D721Med (cell line): ENCODE results near the gene RASAL3.

Experiments used
- DNase-seq: peaks from one replicate; pipeline ENCODE4 v3.0.0; 2011; ENCODE audit warnings: low spot score; ENCODE audit not compliant: insufficient read length
- FAIRE-seq: peaks from 2 replicates; lab custom pipeline; 2011; peaks lifted over from hg19 to GRCh38; lab: Jason Lieb, UNC
- TF ChIP-seq, protein P1 (sequence below): IDR thresholded peaks from 2 replicates; pipeline ENCODE4 v1.5.1; 2012; ENCODE audit warnings: mild to moderate bottlenecking, control low read depth; ENCODE audit not compliant: insufficient read depth; ENCODE audit errors: missing control alignments

RASAL3 gene

DNA sequence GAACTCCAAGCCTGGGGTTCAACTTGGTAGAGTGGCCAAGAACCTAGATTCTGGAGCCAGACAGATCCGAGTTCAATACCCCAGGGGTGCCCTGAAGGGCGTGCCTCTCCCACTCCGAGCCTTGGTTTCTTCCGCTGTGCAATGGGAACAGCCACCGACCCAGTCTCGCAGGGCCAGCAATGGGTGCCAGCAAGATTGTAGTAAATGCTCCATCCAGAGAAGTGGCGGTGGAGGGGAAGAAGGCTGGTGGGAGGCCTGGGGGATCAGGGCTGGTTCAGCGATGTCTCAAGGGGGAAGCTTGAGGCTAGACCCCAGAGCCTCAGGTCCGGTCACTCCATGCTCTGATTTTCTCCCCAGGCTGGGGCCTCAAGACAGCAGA is 19.1 kb downstream of the RASAL3 start:
- TF ChIP-seq, protein P1, sequence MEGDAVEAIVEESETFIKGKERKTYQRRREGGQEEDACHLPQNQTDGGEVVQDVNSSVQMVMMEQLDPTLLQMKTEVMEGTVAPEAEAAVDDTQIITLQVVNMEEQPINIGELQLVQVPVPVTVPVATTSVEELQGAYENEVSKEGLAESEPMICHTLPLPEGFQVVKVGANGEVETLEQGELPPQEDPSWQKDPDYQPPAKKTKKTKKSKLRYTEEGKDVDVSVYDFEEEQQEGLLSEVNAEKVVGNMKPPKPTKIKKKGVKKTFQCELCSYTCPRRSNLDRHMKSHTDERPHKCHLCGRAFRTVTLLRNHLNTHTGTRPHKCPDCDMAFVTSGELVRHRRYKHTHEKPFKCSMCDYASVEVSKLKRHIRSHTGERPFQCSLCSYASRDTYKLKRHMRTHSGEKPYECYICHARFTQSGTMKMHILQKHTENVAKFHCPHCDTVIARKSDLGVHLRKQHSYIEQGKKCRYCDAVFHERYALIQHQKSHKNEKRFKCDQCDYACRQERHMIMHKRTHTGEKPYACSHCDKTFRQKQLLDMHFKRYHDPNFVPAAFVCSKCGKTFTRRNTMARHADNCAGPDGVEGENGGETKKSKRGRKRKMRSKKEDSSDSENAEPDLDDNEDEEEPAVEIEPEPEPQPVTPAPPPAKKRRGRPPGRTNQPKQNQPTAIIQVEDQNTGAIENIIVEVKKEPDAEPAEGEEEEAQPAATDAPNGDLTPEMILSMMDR, result no peak
- FAIRE-seq (no peak), DNase-seq (no peak)

DNA sequence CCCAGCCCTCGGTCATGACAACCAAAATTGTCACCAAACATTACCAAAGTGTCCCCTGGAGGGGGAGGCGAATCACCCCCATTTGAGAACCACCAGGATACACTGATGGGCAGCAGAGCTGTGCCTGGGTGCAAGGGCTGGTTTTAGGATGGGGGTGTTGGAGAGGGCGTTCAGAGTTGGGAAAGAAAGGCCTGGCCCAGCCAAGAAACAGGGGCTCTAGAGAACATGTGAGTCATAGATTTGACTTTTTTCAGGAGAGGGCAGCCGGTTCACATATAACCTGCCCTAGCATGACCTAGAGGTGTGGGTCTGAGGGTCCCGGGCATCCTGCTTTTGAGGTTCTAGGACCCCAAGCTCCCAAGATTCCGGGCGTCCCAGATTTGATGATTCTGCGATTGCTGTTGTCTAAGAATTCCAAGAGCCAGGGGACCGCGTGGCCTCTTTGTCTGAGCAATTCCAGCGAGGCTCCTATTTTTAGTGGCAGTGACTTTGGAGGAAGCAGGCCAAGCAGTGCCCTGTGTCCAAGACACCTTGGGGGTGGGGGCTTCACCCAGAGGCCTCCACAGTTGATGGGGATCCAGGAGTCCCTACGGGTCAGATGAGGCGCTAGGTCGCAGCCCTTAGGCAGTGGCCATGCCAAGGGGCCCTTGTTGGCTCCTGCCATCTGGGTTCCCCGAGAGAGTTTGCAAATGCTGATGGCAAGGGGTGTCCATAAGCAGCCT is 19.7 kb downstream of the RASAL3 start:
- no peak for FAIRE-seq
- TF ChIP-seq, protein P1, result no peak
- no peak for DNase-seq

DNA sequence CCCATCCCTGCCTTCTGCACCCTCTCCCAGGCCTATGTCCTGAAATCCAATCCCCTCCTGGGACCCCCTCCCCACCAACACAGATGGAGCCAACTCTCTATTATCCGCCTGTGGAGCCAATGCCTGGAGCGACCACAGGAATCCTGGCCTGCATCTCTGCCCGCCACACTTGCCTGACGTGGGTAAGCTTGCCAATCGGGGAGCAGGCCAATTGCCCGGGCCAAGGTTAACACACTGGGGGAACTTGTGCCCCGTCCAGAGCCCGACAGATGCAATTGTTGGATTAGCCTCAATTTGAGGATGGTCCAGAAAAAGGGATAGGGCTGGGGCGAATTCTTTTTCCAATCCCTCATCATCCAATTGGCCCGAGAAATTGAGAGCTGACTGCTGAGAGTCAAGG is 20.5 kb downstream of the RASAL3 start:
- DNase-seq, result no peak
- no peak for FAIRE-seq
- TF ChIP-seq, protein P1, result no peak

DNA sequence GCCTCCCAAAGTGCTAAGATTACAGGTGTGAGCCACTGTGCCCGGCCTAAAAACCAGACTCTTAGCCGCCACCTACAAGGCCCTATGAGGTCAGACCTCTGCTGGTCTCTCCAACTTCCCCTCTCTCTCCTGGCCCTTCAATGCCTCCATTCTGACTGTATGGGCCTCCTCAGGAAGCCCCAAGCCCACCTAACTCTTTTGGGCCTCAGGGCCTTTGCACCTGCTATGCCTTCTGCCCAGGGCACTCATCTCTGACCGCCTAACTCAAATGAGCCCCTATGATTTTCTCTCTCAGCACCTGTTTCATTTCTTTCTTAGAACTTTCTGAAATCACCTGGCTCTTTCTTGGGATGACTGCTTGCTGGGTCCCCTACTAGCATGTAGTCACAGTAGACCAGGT is 21.0 kb downstream of the RASAL3 start:
- DNase-seq (no peak), FAIRE-seq (no peak)
- TF ChIP-seq, protein P1, result no peak

DNA sequence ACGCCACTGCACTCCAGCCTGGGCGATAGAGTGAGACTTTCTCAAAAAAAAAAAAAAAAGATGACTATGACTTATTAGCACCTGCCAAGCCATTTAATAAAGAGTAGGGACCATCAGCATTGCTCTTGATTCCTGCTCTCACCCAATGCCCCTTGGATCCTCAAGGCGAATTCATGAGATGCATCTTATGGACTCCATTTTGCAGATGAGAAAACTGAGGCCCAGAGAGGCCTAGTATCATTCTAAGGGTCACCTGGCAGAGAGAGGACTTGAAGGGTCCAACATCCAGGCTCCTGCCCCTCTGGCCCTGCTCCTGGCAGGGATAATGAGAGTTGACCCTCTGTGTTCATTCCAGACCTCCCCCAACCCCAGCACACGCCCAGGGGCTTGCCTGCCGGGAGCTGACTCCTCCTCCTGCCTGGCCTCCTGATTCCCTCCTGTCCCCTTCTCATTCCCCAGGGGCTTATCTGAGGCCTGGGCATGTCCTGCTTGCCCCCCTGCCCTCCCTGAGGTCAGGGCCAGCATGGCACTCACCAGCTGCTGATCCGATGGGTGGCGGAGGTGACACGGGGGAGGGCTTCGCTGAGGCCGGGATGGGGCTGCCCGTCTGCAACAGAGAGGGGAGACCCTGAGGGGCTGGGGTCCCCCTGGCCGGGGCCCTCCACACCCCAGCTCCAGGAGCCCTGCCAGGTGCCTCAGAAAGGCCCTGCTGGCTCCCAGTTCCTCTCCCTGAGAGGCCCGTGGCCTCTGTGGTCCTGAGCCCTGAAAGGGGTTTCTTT is 22.0 kb downstream of the RASAL3 start:
- DNase-seq, result no peak
- TF ChIP-seq, protein P1, result no peak
- FAIRE-seq, result no peak

DNA sequence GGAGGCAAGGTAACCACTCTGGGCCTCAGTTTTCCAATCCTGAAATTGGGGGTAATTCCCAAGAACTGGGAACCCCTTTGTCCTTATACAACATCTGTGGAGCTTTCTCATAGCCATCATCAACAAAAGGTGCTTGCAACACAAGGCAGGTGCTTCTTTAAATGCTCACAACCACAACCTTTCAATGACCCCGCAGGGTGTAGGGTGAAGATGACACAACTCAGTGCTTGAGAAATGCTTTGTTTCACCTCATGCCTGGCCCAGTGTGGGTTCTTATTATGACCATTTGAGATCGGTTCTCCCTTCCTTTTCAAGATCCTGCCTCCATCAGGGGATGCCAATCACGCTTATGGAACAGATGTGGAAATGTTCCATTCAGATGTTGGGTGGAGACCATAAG is 23.0 kb downstream of the RASAL3 start:
- FAIRE-seq (no peak), DNase-seq (no peak)
- TF ChIP-seq, protein P1, result no peak
